ENCODE results near the gene MAML3.

The MAML3 gene

GRCh38 chr4:139828966-139829664 is 324.9 kb downstream of the MAML3 start:
- TF ChIP-seq CTCF (IDR thresholded peaks at IDR 0.05; ENCODE audit: borderline replicate concordance, control extremely low read depth, extremely low read depth, insufficient read depth, missing control alignments), result no peak
- in situ Hi-C loops (cut with MboI; ENCODE audit: low sequenced_read_pairs, unreplicated experiment), result no loop called here
- no peak for DNase-seq (ENCODE audit: low spot score)

GRCh38 chr4:139826426-139826825 is 327.6 kb downstream of the MAML3 start:
- in situ Hi-C loops (cut with MboI; ENCODE audit: low sequenced_read_pairs, unreplicated experiment), result no loop called here
- no peak for TF ChIP-seq CTCF (IDR thresholded peaks at IDR 0.05; ENCODE audit: borderline replicate concordance, control extremely low read depth, extremely low read depth, insufficient read depth, missing control alignments)
- DNase-seq (ENCODE audit: low spot score), result no peak

- in situ Hi-C loops (cut with MboI; ENCODE audit: low sequenced_read_pairs, unreplicated experiment), result no loop called here
- no peak for DNase-seq (ENCODE audit: low spot score)
- TF ChIP-seq CTCF (IDR thresholded peaks at IDR 0.05; ENCODE audit: borderline replicate concordance, control extremely low read depth, extremely low read depth, insufficient read depth, missing control alignments), result no peak
These were observed 328.4 kb downstream of the MAML3 start for GRCh38 chr4:139825523-139826014.

GRCh38 chr4:139824882-139825522 is 329.0 kb downstream of the MAML3 start:
- DNase-seq (ENCODE audit: low spot score), result no peak
- in situ Hi-C loops (cut with MboI; ENCODE audit: low sequenced_read_pairs, unreplicated experiment), result no loop called here
- TF ChIP-seq CTCF (IDR thresholded peaks at IDR 0.05; ENCODE audit: borderline replicate concordance, control extremely low read depth, extremely low read depth, insufficient read depth, missing control alignments), result no peak

GRCh38 chr4:139823746-139824145 is 330.2 kb downstream of the MAML3 start:
- in situ Hi-C loops (cut with MboI; ENCODE audit: low sequenced_read_pairs, unreplicated experiment), result no loop called here
- TF ChIP-seq CTCF (IDR thresholded peaks at IDR 0.05; ENCODE audit: borderline replicate concordance, control extremely low read depth, extremely low read depth, insufficient read depth, missing control alignments), result no peak
- no peak for DNase-seq (ENCODE audit: low spot score)

- no peak for DNase-seq (ENCODE audit: low spot score)
- in situ Hi-C loops (cut with MboI; ENCODE audit: low sequenced_read_pairs, unreplicated experiment), result no loop called here
- no peak for TF ChIP-seq CTCF (IDR thresholded peaks at IDR 0.05; ENCODE audit: borderline replicate concordance, control extremely low read depth, extremely low read depth, insufficient read depth, missing control alignments)
These were observed 330.6 kb downstream of the MAML3 start for GRCh38 chr4:139823345-139823744.
